ENCODE data around the gene PGBD1. TPM values are rescaled to one million over a fixed set of nuclear protein-coding genes. Genes with fewer than 3 reads are reported as not detected.

PGBD1 gene
- total and polyA plus RNA-seq, 2 donors (not counting 3 experiments of a cell fraction or from before 2014, with no cell fraction given) = 4.2 to 9.6 TPM

GRCh38 chr6:28266962-28267694 is 14.2 kb upstream of the PGBD1 start, which contains the start of gene ZSCAN26:
ZSCAN26 (plus strand) TSS chr6:28267143; CDS start chr6:28271920, 4,777 bp downstream.
- peak within 1 kb of the TSS; percentile 97 for H3K4me2 ChIP-seq (ENCODE audit: insufficient read depth, low read length)
- H3K79me2 ChIP-seq (ENCODE audit: control insufficient read depth, insufficient read depth, low read length) = peaks cover 12% of the 10 kb centered on the region
- no peaks in the 10 kb centered on the region for H3K9me3 ChIP-seq (replicated peaks; ENCODE audit: control insufficient read depth, insufficient read depth, low read length)
- FAIRE-seq = peak; percentile 76
- peaks cover 35% of the 10 kb centered on the region for H3K4me1 ChIP-seq (ENCODE audit: control insufficient read depth, extremely low read depth, insufficient read depth, low read length)
- peak within 1 kb of the TSS; percentile 73 to 96 (median 85) for H3K4me3 ChIP-seq (replicated peaks in 1 of 3; ENCODE audit: insufficient read depth in 1 of 3, low read depth in 1 of 3, low read length in 3 of 3)
- peaks cover 2% of the 10 kb centered on the region for H3K9me1 ChIP-seq (replicated peaks; ENCODE audit: control insufficient read depth, extremely low read depth, insufficient read depth, low read length)
- DNase-seq (ENCODE audit: low read depth, low spot score) = peak; percentile 92
- TSS peak; percentile 75 for BruUV-seq (replicated peaks)
- H4K20me1 ChIP-seq (replicated peaks; ENCODE audit: control insufficient read depth, extremely low read depth, insufficient read depth, low read length) = no peaks in the 10 kb centered on the region
- CTCF ChIA-PET = interaction anchor here (0.7 to 2.4 kb wide), 10 partner anchors 10 to 132 kb away, joined by 3 to 17 read pairs (median 4); partner anchors contain the start of genes PGBD1, ZKSCAN4 and ZKSCAN8
- peak within 1 kb of the TSS; percentile 71 for H3K27ac ChIP-seq (ENCODE audit: insufficient read depth, low read depth, low read length)
- H3K36me3 ChIP-seq (ENCODE audit: control insufficient read depth in 2 of 2, extremely low read depth in 1 of 2, insufficient read depth in 2 of 2, low read length in 2 of 2) = peaks cover 2 to 4% of the 10 kb centered on the region in 2 experiments
- POLR2A ChIA-PET = interaction anchor here (0.6 to 2.5 kb wide), 13 partner anchors 12 to 1135 kb away, joined by 3 to 13 read pairs (median 5); partner anchors contain the start of genes PGBD1, ZKSCAN4, ZKSCAN8 and ZSCAN31
- peak within 1 kb of the TSS; percentile 74 for H2AFZ ChIP-seq (ENCODE audit: low read depth, low read length)
- peak within 1 kb of the TSS; percentile 93 for H3K9ac ChIP-seq (replicated peaks; ENCODE audit: extremely low read depth, insufficient read depth, low read length)
- intact Hi-C loops (cut with micrococcal nuclease) (loop anchor here (1.0 to 2.0 kb wide), 6 partner anchors 14 to 143 kb away; partner anchors contain the start of genes PGBD1, ZKSCAN3, ZKSCAN4 and ZSCAN16), dilution Hi-C loops (cut with MboI; ENCODE audit: extremely low pct_ligation_motif_present, low sequenced_read_pairs) (no loop called here)
- peaks cover 0 to 3% of the 10 kb centered on the region in 2 experiments for H3K27me3 ChIP-seq (ENCODE audit: control insufficient read depth in 2 of 2, insufficient read depth in 2 of 2, low read length in 2 of 2)
- peak; percentile 81 for TF ChIP-seq POLR2A (IDR thresholded peaks at IDR 0.05; ENCODE audit: low read depth, low read length)
- TF ChIP-seq EZH2 (IDR thresholded peaks at IDR 0.05; ENCODE audit: borderline replicate concordance, low read depth, low read length, severe bottlenecking) = no peak
- no peak for TF ChIP-seq FOS (IDR thresholded peaks at IDR 0.05; ENCODE audit: borderline replicate concordance, insufficient read depth, low read length)
- TF ChIP-seq CTCF (IDR thresholded peaks at IDR 0.05; ENCODE audit: extremely low read depth in 1 of 2, insufficient read depth in 1 of 2, low read depth in 1 of 2, low read length in 2 of 2) = no peak
- no peak for TF ChIP-seq GATA2 (IDR thresholded peaks at IDR 0.05; ENCODE audit: insufficient read depth, insufficient read length, low read depth, low read length)
- no peak for TF ChIP-seq JUN (IDR thresholded peaks at IDR 0.05; ENCODE audit: borderline replicate concordance, insufficient read depth, insufficient read length, low read depth)
- no peak for TF ChIP-seq MYC (IDR thresholded peaks at IDR 0.05; ENCODE audit: low read depth, low read length)
- peak; percentile 60 for TF ChIP-seq POLR2AphosphoS5 (IDR thresholded peaks at IDR 0.05; ENCODE audit: insufficient read depth, low read depth, low read length)
- no peak for TF ChIP-seq MAX (IDR thresholded peaks at IDR 0.05; ENCODE audit: insufficient read depth, insufficient read length)
